Muscle layer of duodenum (tissue), 2 donors: ENCODE measurements around the gene MUC6.

Experiments
- H3K27ac ChIP-seq: one replicate; pipeline ENCODE4 v1.7.0; 2013; ENCODE audit warnings: mild to moderate bottlenecking, low read length
- H3K27me3 ChIP-seq: one replicate; pipeline ENCODE4 v1.7.0; 2013; ENCODE audit warnings: low read depth, mild to moderate bottlenecking, control low read depth, low read length
- H3K36me3 ChIP-seq, 2 donors: one replicate each; pipeline ENCODE4 v1.7.0; 2013; ENCODE audit warnings: low read length in 2 of 2, control low read depth in 1 of 2, mild to moderate bottlenecking in 1 of 2; ENCODE audit not compliant: insufficient read depth in 2 of 2, control insufficient read depth in 1 of 2
- H3K4me1 ChIP-seq, 2 donors: one replicate each; pipeline ENCODE4 v1.7.0; 2013; ENCODE audit warnings: low read length in 2 of 2, mild to moderate bottlenecking in 2 of 2, control low read depth in 1 of 2, moderate library complexity in 1 of 2; ENCODE audit not compliant: insufficient read depth in 2 of 2, control insufficient read depth in 1 of 2
- H3K4me3 ChIP-seq, 2 donors: one replicate each; pipeline ENCODE4 v1.7.0; 2013; ENCODE audit warnings: low read length in 2 of 2, low read depth in 1 of 2, mild to moderate bottlenecking in 1 of 2
- H3K9me3 ChIP-seq, 2 donors: one replicate each; pipeline ENCODE4 v1.7.0; 2013; ENCODE audit warnings: low read length in 2 of 2, control low read depth in 1 of 2, mild to moderate bottlenecking in 1 of 2; ENCODE audit not compliant: control insufficient read depth in 1 of 2
- donor health status: healthy.

MUC6 gene

DNA sequence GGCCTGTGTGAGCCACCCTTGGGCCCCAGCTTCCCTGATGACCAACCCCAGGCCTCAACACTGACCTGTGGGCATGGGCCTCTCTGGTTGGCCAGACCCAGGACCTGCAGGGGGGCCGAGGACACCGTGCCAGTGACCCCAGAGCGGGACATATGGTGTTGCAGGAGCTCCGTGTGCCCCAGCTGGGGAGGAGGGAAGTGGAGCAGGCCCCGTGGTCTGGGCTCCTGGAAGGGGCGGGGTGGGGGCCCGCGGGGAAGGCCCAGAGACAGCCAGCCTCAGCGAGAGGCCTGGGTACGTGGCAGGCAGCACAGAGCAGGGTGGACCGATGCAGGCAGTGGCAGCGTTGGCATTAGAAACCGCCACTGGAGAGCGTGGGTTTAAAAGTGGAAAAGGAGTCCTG lies 22.2 kb downstream of the MUC6 start:
- peaks cover 17 to 38% of the 10 kb centered on the region in 2 donors for H3K36me3 ChIP-seq
- no peak overlapping the region for H3K27ac ChIP-seq
- no peaks in the 10 kb centered on the region for H3K27me3 ChIP-seq
- H3K9me3 ChIP-seq, result no peaks in the 10 kb centered on the region
- no peak overlapping the region for H3K4me3 ChIP-seq
- no peaks in the 10 kb centered on the region for H3K4me1 ChIP-seq

GRCh38 chr11:1013631-1013935 lies 22.9 kb downstream of the MUC6 start:
- Histone ChIP-seq H3K9me3 (no peaks in the 10 kb centered on the region), H3K4me3 (no peak overlapping the region), H3K27ac (no peak overlapping the region), H3K4me1 (no peaks in the 10 kb centered on the region), H3K36me3 (peaks cover 24 to 45% of the 10 kb centered on the region in 2 donors), H3K27me3 (no peaks in the 10 kb centered on the region)

DNA sequence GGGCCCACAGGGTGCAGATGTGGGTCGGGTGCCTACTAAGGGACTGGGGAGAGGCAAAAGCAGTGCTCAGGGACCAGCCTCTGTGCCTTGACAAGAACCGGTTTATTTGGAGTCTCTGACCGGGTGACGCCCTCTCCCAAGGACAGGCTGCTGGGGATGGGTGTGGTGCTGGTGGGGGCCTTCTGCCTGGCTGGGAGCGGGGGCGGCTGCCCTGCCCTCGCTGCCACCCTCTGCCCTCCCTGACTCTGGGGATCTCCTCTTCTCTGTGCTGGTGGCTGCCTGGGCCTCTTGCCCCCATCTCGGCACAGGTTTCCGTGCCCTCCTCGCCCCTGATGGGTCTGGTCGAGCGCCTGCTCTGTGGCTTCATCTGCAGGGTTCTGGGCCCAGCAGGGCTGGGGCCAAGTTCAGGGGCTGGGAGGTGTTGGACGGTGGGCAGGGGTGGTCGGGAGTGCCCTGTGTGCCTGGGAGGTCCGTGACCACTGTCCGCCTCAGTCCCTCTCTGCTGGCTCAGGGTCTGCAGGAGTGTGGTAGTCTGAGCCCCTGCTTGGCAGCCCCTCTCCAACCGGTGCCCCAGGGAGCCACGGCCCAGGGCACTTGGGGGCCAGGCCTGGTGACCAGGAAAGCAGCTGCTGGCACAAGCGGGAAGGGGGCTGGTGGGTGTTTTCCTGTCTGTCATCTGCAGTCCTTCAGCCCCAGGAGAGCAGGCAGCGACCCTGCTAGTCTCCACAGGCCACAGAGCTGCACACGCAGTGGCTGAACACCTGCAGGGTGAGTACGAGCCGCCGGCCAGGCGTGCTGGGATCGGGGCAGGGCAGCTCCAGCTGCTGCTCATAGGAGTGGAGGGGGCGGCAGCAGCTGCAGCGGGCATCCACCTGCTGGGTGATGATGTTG lies 23.5 kb downstream of the MUC6 start:
- H3K27me3 ChIP-seq, result no peaks in the 10 kb centered on the region

GRCh38 chr11:1012291-1012690 lies 24.2 kb downstream of the MUC6 start:
- Histone ChIP-seq H3K4me1 (no peaks in the 10 kb centered on the region), H3K36me3 (peaks cover 30 to 56% of the 10 kb centered on the region in 2 donors), H3K4me3 (no peak overlapping the region), H3K27ac (no peak overlapping the region), H3K27me3 (no peaks in the 10 kb centered on the region), H3K9me3 (no peaks in the 10 kb centered on the region)

More for the DNA sequence above, 23.5 kb downstream of the MUC6 start:
- H3K9me3 ChIP-seq, result no peaks in the 10 kb centered on the region
- no peaks in the 10 kb centered on the region for H3K4me1 ChIP-seq
- H3K27ac ChIP-seq, result no peak overlapping the region
- no peak overlapping the region for H3K4me3 ChIP-seq
- peaks cover 27 to 51% of the 10 kb centered on the region in 2 donors for H3K36me3 ChIP-seq

DNA sequence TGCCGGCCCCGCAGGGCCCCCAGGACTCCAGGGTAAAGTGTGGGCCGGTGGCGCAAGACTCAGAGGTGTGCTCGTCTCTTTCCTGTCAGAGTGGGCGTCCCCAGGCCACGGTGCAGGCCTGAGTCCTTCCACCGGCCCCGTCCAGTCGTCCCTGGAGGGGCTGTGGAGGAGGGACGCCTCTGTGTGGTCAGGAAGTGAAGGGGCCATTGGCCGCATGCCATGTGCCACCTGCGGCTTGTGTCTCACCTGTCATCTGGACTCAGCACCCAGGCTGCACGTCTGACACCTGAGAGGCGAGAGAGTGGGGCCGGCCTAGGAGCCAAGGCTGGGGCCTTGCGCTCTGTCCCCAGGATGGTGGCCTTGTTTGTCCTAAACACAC lies 25.2 kb downstream of the MUC6 start:
- Histone ChIP-seq H3K27me3 (no peaks in the 10 kb centered on the region), H3K36me3 (peaks cover 31 to 65% of the 10 kb centered on the region in 2 donors), H3K4me1 (no peaks in the 10 kb centered on the region), H3K4me3 (no peak overlapping the region), H3K9me3 (no peaks in the 10 kb centered on the region), H3K27ac (no peak overlapping the region)

DNA sequence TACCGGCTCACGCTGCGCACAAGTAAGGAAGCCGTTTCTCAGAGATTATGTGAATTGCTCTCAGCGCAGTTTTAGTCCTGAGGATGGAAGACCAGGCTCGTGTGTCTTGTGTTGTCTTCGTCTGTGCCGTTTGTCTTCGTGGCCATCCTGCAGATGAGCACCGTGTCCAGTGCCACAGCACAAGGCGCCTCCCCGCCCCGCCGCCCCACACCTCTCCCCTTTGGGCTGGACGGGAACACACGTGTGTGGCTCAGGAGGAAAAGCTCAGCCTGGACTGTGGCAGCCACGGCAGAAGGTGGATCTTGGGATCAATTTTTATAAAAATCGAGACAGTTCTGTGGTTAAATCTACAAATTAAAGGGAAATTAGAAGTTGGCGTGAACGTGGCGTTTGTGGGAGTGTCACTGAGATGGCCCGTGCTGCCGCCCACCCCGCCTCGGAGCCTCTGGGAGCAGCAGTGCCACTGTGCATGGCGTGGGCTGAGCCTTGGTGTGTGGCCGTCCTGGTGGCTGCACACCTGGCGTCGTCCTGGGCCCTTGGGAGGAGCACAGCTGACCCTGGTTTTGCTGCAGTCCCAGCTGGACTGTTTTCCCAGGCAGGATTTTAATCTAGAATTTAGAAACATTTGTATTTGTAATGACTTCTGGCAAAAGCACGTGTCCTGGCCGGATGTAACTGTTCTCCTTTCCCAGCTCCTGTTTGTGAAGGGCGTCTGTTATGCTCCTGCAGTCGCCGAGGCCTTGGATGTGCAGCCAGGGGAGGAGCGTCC lies 25.8 kb downstream of the MUC6 start:
- H3K27ac ChIP-seq, result no peak overlapping the region
- H3K27me3 ChIP-seq, result no peaks in the 10 kb centered on the region
- peaks cover 31 to 65% of the 10 kb centered on the region in 2 donors for H3K36me3 ChIP-seq
- no peaks in the 10 kb centered on the region for H3K9me3 ChIP-seq
- no peak overlapping the region for H3K4me3 ChIP-seq
- H3K4me1 ChIP-seq, result no peaks in the 10 kb centered on the region

DNA sequence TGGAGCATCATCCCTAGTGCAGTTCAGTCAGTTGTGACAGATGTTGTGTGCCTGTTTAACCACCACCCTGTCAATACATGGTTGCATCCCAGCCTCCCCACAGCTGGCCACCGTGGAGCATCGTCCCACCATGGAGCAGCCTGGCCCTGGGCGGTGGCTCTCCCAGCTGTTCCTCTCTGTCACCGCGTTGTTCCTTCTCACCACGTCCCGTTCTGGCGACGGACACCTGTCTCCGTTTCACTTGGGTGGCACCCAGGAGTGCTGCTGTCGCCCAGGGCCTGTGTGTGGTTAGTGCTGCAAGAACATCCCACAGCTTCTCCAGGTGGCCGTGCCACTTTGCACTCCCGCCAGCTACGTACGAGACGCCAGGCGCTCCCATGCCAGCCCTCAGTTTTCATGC lies 26.5 kb downstream of the MUC6 start:
- Histone ChIP-seq H3K4me3 (no peak overlapping the region), H3K9me3 (no peaks in the 10 kb centered on the region), H3K36me3 (peaks cover 38 to 68% of the 10 kb centered on the region in 2 donors), H3K27ac (no peak overlapping the region), H3K4me1 (no peaks in the 10 kb centered on the region), H3K27me3 (no peaks in the 10 kb centered on the region)

- Histone ChIP-seq H3K27ac (no peak overlapping the region), H3K4me1 (no peaks in the 10 kb centered on the region), H3K27me3 (no peaks in the 10 kb centered on the region), H3K36me3 (peaks cover 40 to 74% of the 10 kb centered on the region in 2 donors), H3K4me3 (no peak overlapping the region), H3K9me3 (no peaks in the 10 kb centered on the region)
Observed at GRCh38 chr11:1009371-1009770, 27.1 kb downstream of the MUC6 start.

DNA sequence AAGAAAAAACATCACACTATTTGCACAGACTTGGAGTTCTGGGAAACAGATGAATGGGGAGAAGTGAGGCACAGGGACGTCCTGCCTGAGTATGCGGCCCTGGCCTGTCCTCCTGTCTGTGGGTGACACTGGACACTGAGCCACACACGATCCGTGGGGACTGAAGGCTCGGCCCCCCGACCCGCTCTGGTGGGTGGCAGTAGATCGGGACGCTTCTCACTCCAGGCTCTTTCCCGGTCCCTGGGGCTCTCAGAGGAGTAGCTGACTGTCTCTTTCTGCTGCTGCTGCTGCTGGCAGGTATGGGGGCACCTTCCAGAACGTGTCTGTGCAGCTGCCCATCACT lies 27.7 kb downstream of the MUC6 start:
- Histone ChIP-seq H3K4me1 (no peaks in the 10 kb centered on the region), H3K36me3 (peaks cover 40 to 77% of the 10 kb centered on the region in 2 donors), H3K9me3 (no peaks in the 10 kb centered on the region), H3K27ac (no peak overlapping the region), H3K27me3 (no peaks in the 10 kb centered on the region), H3K4me3 (no peak overlapping the region)

DNA sequence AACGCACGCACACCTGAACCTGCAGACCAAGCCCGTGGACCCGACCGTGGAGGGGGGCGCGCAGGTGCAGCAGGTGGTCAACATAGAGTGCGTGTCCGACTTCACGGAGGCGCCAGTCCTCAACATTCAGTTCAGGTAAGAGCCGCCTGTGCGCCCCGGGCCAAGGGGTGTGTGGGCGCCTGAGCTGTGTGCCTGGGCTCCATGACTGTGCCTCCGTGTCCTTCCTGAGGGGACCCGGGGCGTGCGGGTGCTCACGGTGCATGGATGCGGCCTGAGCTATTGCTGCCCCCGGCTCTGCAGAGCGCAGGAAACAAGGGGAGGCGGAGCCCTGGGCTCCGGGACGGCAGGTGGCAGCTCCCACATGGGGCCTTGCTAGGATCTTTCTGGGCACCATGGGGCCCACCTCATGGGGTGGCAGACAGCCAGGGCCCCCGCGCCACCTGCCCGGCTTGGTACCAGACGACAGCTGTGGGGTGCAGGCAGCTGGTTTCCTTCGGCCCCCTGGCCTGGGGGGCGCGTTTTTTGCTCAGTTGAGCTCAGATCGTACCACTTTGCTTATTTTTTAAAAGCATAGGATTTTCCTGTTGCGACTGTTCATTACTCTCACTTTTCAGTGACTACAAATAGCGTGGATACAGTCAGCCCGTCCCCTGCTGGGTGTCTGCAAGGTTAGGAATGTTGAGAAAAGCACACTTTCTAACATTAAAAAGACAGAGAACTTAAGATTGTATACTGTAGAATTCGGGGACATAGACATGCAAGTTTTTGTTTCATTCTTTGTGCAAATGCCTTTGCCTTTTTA lies 28.3 kb downstream of the MUC6 start:
- Histone ChIP-seq H3K27ac (no peak overlapping the region), H3K36me3 (peaks cover 43 to 82% of the 10 kb centered on the region in 2 donors), H3K4me1 (no peaks in the 10 kb centered on the region), H3K9me3 (no peaks in the 10 kb centered on the region), H3K4me3 (no peak overlapping the region), H3K27me3 (no peaks in the 10 kb centered on the region)

GRCh38 chr11:1007279-1007678 lies 29.2 kb downstream of the MUC6 start:
- H3K27me3 ChIP-seq, result no peaks in the 10 kb centered on the region
- H3K4me3 ChIP-seq, result no peak overlapping the region
- no peak overlapping the region for H3K27ac ChIP-seq
- H3K9me3 ChIP-seq, result no peaks in the 10 kb centered on the region
- H3K36me3 ChIP-seq, result peaks cover 48 to 83% of the 10 kb centered on the region in 2 donors
- no peaks in the 10 kb centered on the region for H3K4me1 ChIP-seq
